C4-2B (cell line): ENCODE results near the gene ATP6V0A4.

Experiments
- H3K27ac ChIP-seq: fragments of 450-650 bp; 2 replicates; pipeline ENCODE4 v1.5.1; 2017
- ZFX ChIP-seq: fragments of 450-650 bp; IDR thresholded peaks from 2 replicates; pipeline ENCODE4 v1.6.1; 2017
- TF ChIP-seq, protein P1 (sequence below): fragments of 450-650 bp; conservative IDR thresholded peaks from 2 replicates; pipeline ENCODE4 v1.5.1; 2017; ENCODE audit warnings: mild to moderate bottlenecking

Gene ATP6V0A4

GRCh38 chr7:138797715-138798320 is at the start of gene ATP6V0A4, which contains the start of gene TMEM213:
TSS of gene ATP6V0A4 (minus strand) at chr7:138798196. CDS start at chr7:138771247, 26,949 bp downstream.
TSS of gene TMEM213 (plus strand) at chr7:138797994. CDS start at chr7:138798105, 111 bp downstream.
- no peak for TF ChIP-seq ZFX
- TF ChIP-seq, protein P1, sequence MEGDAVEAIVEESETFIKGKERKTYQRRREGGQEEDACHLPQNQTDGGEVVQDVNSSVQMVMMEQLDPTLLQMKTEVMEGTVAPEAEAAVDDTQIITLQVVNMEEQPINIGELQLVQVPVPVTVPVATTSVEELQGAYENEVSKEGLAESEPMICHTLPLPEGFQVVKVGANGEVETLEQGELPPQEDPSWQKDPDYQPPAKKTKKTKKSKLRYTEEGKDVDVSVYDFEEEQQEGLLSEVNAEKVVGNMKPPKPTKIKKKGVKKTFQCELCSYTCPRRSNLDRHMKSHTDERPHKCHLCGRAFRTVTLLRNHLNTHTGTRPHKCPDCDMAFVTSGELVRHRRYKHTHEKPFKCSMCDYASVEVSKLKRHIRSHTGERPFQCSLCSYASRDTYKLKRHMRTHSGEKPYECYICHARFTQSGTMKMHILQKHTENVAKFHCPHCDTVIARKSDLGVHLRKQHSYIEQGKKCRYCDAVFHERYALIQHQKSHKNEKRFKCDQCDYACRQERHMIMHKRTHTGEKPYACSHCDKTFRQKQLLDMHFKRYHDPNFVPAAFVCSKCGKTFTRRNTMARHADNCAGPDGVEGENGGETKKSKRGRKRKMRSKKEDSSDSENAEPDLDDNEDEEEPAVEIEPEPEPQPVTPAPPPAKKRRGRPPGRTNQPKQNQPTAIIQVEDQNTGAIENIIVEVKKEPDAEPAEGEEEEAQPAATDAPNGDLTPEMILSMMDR, result no peak
- no peak within 1 kb of the TSS for H3K27ac ChIP-seq

GRCh38 chr7:138845711-138846110 is 47.7 kb upstream of the ATP6V0A4 start:
- no peak for TF ChIP-seq ZFX
- TF ChIP-seq, protein P1, result no peak

GRCh38 chr7:138843632-138844580 is 45.9 kb upstream of the ATP6V0A4 start:
- no peak overlapping the region for H3K27ac ChIP-seq
- TF ChIP-seq, protein P1, result no peak
- no peak for TF ChIP-seq ZFX

More at GRCh38 chr7:138845711-138846110, 47.7 kb upstream of the ATP6V0A4 start:
- H3K27ac ChIP-seq, result no peak overlapping the region

- H3K27ac ChIP-seq, result no peak overlapping the region
- TF ChIP-seq, protein P1, result no peak
- TF ChIP-seq ZFX, result no peak
Observed at GRCh38 chr7:138842111-138842510, 44.1 kb upstream of the ATP6V0A4 start.

DNA sequence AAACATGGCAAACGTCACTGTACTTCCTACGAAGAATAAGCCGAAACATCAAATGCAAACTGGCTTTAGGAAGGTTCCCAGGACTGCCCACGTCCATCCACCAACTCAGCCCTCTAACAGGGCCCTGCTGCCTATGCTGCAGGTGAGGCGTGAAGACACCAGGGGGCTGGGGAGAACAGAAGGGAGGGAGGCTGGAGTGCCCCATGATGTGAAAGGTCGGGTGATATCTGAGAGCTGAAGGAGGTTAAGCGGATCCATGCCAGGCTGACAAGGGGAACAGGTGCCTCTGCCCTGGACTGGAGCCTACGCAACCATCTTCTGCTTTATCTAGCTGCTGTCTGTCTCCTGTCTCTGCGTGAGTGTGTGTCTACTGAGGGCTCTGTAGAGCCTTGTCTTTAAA is 40.2 kb upstream of the ATP6V0A4 start:
- no peak overlapping the region for H3K27ac ChIP-seq
- no peak for TF ChIP-seq ZFX
- TF ChIP-seq, protein P1, result no peak

DNA sequence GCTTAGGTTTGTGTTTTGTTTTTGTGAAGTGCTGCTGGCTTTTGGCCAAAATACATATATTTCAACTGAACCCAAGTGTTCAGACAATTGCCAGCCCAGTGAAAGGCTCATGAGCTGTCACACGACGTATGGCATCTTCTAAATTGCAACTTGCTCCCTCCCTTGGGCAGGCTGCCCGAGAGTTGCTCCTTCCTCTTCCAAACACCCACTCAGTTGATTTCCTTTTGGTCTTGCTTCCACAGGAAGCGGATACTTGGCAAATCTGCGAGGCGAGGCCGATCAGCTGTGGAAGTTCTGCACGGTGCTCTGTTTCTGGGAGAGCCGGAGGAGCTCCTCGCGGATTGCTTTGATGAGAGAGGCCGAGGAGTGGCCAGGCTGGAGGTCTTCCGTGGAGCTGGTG is 39.6 kb upstream of the ATP6V0A4 start:
- TF ChIP-seq, protein P1, result no peak
- no peak for TF ChIP-seq ZFX
- H3K27ac ChIP-seq, result no peak overlapping the region

- no peak overlapping the region for H3K27ac ChIP-seq
- TF ChIP-seq, protein P1, result no peak
- no peak for TF ChIP-seq ZFX
Observed at GRCh38 chr7:138835087-138835486, 37.1 kb upstream of the ATP6V0A4 start.
